Ectodermal cell (in vitro differentiated cells): ENCODE measurements around the gene TMEM18.
"Not testable (repeated sequence)": the region's sequence is repeated elsewhere in the genome, so short reads cannot be mapped to it uniquely, and the experiment has no call there.

Source experiments
- H3K27ac ChIP-seq: 2 replicates; pipeline ENCODE4 v1.7.0; 2013; ENCODE audit warnings: mild to moderate bottlenecking, low read depth, low read length; ENCODE audit not compliant: insufficient read depth, poor library complexity, severe bottlenecking
- H3K27me3 ChIP-seq: 2 replicates; pipeline ENCODE4 v1.7.0; 2013; ENCODE audit warnings: mild to moderate bottlenecking, low read length; ENCODE audit not compliant: insufficient read depth, control insufficient read depth, poor library complexity, severe bottlenecking
- H3K36me3 ChIP-seq: one replicate; pipeline ENCODE4 v1.7.0; 2013; ENCODE audit warnings: low read length; ENCODE audit not compliant: control insufficient read depth, insufficient read depth
- H3K4me1 ChIP-seq: one replicate; pipeline ENCODE4 v1.7.0; 2013; ENCODE audit warnings: low read length; ENCODE audit not compliant: control insufficient read depth, insufficient read depth
- H3K4me3 ChIP-seq: 2 replicates; pipeline ENCODE4 v1.7.0; 2013; ENCODE audit warnings: low read depth, low read length, control low read depth; ENCODE audit not compliant: insufficient read depth
- H3K9me3 ChIP-seq: 2 replicates; pipeline ENCODE4 v1.7.0; 2013; ENCODE audit warnings: mild to moderate bottlenecking, low read length, moderate library complexity; ENCODE audit not compliant: control insufficient read depth
- WGBS, 2 experiments: methylation state at CpG; one replicate each; pipeline ENCODE4 v1.1.7; 2013; ENCODE audit warnings: missing lambda C conversion rate in 2 of 2; 5-methylcytosine and 5-hydroxymethylcytosine counted together

The TMEM18 gene

DNA sequence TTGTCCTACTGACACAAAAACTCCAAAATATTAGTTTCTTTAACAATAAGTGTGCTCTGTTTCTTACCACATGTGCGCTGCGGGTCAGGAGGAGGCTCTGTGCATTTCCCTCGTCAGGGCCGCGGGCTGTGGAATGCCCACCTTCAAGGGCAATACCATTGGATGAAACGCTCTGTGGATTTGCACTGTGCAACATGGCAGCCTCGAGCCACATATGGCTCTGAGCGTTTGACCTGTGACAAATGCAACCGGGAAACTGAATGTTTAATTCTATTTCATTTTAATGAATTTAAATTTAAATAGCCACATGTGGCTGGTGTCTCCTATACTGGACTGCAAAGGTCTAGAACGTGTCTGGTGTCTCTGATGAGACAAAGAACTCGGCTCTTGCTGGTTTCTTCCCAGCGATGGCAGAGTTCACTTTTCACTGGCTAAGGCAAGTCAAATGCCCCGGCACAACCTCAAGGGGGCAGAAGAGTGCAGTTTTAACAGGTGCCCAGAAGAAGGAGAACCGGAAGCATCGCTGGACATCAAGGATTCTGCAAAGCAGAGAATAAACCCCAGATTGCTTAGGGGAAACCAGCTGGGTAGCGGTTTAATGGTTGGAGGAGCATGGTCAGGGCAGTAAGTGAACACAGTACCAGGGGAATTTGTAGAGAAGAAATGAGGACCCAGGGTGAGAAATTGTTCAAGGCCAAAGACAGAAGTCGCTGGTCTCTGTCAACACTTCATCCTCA, 37.0 kb upstream of the TMEM18 start:
- 72 to 73% methylated on average over 17 of the region's 17 CpGs for WGBS, 2 experiments
- peaks cover 5% of the 10 kb centered on the region for H3K4me1 ChIP-seq
- H3K9me3 ChIP-seq, result no peaks in the 10 kb centered on the region
- no peaks in the 10 kb centered on the region for H3K36me3 ChIP-seq
- no peak overlapping the region for H3K4me3 ChIP-seq
- no peak overlapping the region for H3K27ac ChIP-seq
- H3K27me3 ChIP-seq, result no peaks in the 10 kb centered on the region

DNA sequence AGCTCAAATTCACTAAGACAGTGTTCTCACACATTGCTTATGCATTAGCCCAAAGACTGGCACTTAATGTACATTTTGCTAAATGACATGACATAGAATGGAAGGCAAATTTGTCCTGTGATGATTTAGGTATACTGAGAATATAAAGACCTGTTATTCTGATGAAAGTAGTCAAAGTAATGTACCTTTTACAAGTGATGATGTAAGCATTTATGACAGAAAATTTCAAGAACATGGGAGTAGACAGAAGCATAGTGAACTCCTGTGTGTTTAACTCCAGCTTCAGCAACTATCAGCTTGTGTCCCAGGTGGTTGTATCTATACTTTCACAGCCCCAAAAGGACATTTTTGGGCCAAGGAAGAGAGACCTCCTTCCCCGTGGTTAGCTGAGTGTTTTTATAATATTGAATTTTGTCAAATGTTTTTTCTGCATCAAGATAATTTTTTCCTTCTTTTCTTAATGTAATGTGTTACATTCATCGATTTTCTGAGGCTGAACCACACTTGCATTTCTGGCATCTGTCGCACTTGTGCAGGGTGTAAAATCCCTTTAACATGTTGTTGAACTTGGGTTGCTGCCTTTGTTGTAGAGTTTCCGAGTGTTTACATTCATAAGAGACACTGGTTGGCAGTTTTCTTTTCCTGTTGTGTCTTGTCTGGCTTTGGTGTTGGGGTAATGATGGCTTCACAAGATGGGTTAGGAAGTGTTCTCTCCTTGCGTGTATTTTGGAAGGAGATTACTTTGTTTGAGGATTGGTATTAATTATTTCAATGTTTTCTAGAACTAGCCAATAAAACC, 33.9 kb upstream of the TMEM18 start:
- H3K36me3 ChIP-seq, result no peaks in the 10 kb centered on the region
- WGBS, 2 experiments, result 88 to 97% methylated on average over 3 of the region's 5 CpGs
- no peak overlapping the region for H3K27ac ChIP-seq
- no peaks in the 10 kb centered on the region for H3K27me3 ChIP-seq
- H3K9me3 ChIP-seq, result no peaks in the 10 kb centered on the region
- no peak overlapping the region for H3K4me3 ChIP-seq
- H3K4me1 ChIP-seq, result no peaks in the 10 kb centered on the region

DNA sequence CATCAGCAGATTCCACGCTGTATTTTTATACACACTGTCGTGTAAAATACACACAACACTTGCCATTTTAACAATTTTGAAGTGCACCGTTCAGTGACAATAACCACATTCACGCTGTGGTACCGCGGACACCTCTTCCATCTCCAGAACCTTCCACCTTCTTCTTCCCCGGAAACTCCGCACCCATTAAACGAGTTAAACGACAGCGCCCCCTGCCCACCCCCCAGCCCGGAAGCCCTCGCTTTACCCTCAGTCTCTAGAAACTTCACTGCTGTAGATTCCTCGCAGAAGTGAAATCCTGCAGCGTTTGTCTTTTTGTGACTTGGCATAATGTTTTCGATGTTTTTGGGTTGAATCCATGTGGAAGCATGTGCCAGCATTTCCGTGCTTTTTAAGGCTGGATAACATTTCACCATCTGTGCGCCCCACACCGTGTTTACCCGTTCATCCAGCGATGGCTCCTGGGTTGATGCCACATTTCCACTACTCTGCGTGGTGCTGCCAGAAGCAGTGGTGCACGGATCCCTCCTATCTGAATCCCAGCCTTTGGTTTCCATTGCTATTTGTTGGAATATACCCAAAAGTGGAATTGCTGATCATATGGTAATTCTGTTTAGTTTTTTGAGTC, 32.0 kb upstream of the TMEM18 start:
- Histone ChIP-seq H3K4me1 (no peaks in the 10 kb centered on the region), H3K9me3 (no peaks in the 10 kb centered on the region), H3K36me3 (no peaks in the 10 kb centered on the region), H3K27me3 (no peaks in the 10 kb centered on the region), H3K4me3 (no peak overlapping the region), H3K27ac (no peak overlapping the region)
- 89 to 93% methylated on average over 23 of the region's 23 CpGs for WGBS, 2 experiments

DNA sequence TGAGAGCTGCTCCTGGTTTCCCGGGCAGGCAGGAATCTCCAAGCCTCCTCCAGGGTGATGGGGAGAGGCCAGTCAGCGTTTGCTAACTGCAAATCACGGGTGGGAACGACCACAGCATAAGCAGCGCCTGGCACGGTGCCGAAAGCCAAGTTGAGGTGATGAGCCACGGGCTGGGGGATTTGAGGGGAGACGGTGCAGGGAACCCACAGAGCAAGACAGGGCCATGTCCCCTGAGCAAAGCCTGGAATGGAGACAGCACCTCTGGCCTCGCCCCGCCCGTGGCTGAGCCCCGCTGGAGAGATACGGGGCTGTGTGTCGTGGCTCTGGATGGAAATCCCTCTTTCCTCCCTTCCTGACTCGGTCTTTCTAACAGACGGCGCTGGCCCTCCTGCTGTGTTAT, 31.5 kb upstream of the TMEM18 start:
- Histone ChIP-seq H3K9me3 (no peaks in the 10 kb centered on the region), H3K27ac (no peak overlapping the region), H3K27me3 (no peaks in the 10 kb centered on the region), H3K4me1 (no peaks in the 10 kb centered on the region), H3K4me3 (no peak overlapping the region), H3K36me3 (no peaks in the 10 kb centered on the region)
- WGBS, 2 experiments, result 91 to 92% methylated on average over 18 of the region's 18 CpGs

DNA sequence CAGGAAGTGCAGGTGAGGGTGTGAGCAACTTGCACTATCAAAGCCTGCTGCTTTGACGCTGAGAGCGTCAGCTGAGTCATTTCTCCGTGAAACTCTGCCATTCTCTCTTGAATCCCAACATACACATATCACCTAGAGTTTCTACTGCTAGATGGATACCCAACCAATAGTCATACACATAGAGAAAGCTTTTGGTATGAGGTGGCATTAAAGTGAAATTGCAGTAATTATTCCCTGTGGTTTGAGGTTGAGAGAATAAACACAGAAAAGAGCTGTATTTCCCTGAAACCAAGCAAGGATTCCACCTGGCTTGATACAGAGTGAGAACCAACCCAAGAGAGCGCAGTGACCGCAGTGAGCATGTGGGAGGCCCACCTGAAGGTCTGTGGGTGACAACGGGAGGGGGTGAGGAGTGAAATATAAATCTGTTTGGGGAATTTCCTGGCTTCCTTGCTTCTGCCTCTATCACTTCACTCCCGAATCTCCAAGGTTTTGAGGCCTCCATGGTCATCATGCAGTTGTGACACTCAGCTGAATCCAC, 28.8 kb upstream of the TMEM18 start:
- Histone ChIP-seq H3K4me3 (no peak overlapping the region), H3K27me3 (no peaks in the 10 kb centered on the region), H3K9me3 (no peaks in the 10 kb centered on the region), H3K4me1 (no peaks in the 10 kb centered on the region), H3K36me3 (no peaks in the 10 kb centered on the region), H3K27ac (no peak overlapping the region)
- WGBS, 2 experiments, result 88 to 89% methylated on average over 7 of the region's 7 CpGs

DNA sequence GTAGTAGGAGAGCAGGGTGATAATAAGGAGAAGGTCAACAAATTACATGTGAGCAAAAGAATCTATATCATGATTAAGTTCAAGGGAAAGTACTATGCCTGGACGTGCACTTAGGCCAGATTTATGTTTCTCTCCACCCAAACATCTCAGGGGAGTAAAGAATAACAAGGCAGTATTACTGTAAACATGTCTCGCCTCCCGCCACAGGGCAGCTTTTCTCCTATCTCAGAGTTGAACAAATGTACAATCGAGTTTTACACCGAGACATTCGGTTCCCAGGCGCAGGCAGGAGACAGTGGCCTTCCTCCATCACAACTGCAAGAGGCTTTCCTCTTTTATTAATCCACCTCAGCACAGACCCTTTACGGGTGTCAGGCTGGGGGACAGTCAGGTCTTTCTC, 25.6 kb upstream of the TMEM18 start:
- H3K36me3 ChIP-seq, H3K27me3 ChIP-seq, H3K4me3 ChIP-seq, H3K4me1 ChIP-seq, H3K9me3 ChIP-seq, H3K27ac ChIP-seq: not testable (repeated sequence)
- 90 to 92% methylated on average over 7 to 8 of the region's 8 CpGs for WGBS, 2 experiments

DNA sequence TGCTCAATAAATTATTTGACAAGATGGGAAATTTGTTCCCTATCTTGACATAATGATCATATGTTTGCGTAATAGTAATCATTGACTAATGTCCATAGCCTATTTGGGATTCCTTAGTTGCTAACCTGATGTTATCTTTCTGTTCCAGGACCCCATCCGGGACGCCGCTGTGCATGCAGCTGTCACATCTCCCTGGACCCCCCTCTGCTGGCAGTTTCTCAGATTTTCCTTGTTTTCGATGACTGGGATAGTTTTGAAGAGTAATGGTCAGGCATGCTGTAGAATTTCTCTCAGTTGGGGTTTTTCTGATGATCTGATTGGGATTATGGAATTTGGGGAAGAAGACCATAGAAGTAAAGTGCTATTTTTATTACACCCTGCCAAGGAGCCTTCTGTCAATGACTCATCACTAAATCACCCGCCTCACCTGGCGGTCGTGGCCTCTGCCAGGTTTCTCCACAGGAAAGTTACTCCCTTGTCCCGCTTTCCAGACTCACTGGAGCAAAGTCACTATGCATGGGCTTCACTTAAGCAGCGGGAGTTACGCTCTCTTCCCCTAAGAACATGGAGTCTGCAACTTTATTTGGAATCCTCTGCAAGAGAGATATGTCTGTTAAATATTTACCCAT, 19.9 kb upstream of the TMEM18 start:
- no peaks in the 10 kb centered on the region for H3K9me3 ChIP-seq
- H3K27me3 ChIP-seq, result no peaks in the 10 kb centered on the region
- no peak overlapping the region for H3K4me3 ChIP-seq
- no peaks in the 10 kb centered on the region for H3K36me3 ChIP-seq
- H3K27ac ChIP-seq, result no peak overlapping the region
- no peaks in the 10 kb centered on the region for H3K4me1 ChIP-seq
- WGBS, 2 experiments, result 90 to 91% methylated on average over 11 of the region's 11 CpGs

DNA sequence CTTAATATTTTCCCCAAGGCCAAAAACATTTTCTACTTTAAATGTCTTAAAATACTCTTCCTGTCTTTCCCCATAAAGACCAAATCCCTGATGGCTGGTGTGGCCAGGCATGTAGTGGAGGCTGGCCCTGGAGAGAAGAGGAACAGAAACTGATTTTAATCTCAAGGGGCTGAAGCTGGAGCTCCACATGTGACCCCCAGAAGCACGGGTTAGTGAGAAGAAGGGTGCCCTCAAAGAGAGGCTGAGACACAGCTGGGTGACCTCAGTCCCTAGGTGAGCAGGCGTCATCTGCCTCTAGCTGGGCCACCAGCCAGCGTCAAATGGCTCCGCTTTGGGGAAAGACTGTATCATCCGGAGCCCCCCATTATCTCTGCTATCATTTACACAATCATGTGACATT, 19.3 kb upstream of the TMEM18 start:
- Histone ChIP-seq H3K4me1 (no peaks in the 10 kb centered on the region), H3K4me3 (no peak overlapping the region), H3K27me3 (no peaks in the 10 kb centered on the region), H3K9me3 (no peaks in the 10 kb centered on the region), H3K27ac (no peak overlapping the region), H3K36me3 (no peaks in the 10 kb centered on the region)
- WGBS, 2 experiments, result 91 to 95% methylated on average over 5 of the region's 5 CpGs

DNA sequence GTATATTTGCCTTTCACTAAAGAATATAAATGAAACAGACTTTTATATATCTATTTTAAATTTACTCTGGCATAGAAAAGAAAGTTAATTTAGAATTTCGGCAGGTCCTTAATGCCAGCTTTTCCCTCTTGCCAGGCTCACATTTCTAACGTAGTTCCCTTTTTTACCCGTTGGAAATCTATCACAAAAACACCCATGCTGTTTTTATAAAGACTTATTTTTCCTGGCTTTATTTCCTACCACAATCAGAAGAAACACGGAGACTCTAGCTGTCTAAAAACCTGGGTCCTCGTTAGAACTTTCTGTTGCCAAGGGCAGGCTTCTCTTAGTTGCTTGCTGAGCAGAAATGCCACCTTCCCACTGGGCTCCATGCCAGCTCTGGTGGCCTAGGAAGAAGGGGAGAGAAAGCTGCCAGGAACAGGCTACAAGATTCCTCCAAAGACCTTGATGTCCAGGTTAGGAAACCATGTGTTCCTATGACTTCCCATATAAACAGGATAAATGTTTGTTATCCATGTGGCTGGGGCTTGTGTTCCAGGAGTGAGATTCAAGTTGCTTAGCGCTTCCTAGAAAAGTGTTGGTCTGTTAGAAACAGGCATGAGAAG, 17.8 kb upstream of the TMEM18 start:
- no peak overlapping the region for H3K4me3 ChIP-seq
- no peak overlapping the region for H3K27ac ChIP-seq
- H3K36me3 ChIP-seq, result no peaks in the 10 kb centered on the region
- no peaks in the 10 kb centered on the region for H3K9me3 ChIP-seq
- H3K27me3 ChIP-seq, result no peaks in the 10 kb centered on the region
- 85 to 87% methylated on average over 6 of the region's 6 CpGs for WGBS, 2 experiments
- no peaks in the 10 kb centered on the region for H3K4me1 ChIP-seq
